Left lung (tissue), 10 donors: Measurements from ENCODE around the gene CEP78. TPM values are rescaled to one million over a fixed set of nuclear protein-coding genes. Genes with fewer than 3 reads are reported as not detected.

Source experiments
- ATAC-seq: fragments of 200-7000 bp; cut with Tn5 transposase; one replicate; pipeline ENCODE4 v1.9.1; 2020; ENCODE audit warnings: moderate library complexity
- DNase-seq, 4 donors: peaks; one replicate each; pipeline ENCODE4 v3.0.0-alpha.2; 2013 to 2020
- H3K27ac ChIP-seq, 2 donors: fragments of 200-600 bp; sonication (generic) in 1 of 2; one replicate each; pipeline versions ENCODE4 v1.5.0 to v1.8.0; 2020 to 2021
- H3K27me3 ChIP-seq, 2 donors: fragments of 200-600 bp; sonication (generic) in 1 of 2; one replicate each; pipeline versions ENCODE4 v1.5.0 to v1.8.0; 2020 to 2021
- H3K36me3 ChIP-seq, 2 donors: fragments of 200-600 bp; sonication (generic) in 1 of 2; one replicate each; pipeline versions ENCODE4 v1.5.0 to v1.8.0; 2020 to 2021
- H3K4me1 ChIP-seq, 2 donors: fragments of 200-600 bp; one replicate each; pipeline ENCODE4 v1.8.0; 2021
- H3K4me3 ChIP-seq, 2 donors: fragments of 200-600 bp; sonication (generic) in 1 of 2; one replicate each; pipeline versions ENCODE4 v1.5.0 to v1.8.0; 2020 to 2021; ENCODE audit warnings: mild to moderate bottlenecking in 1 of 2
- H3K9me3 ChIP-seq, 2 donors: fragments of 200-600 bp; sonication (generic) in 1 of 2; one replicate each; pipeline versions ENCODE4 v1.5.0 to v1.8.0; 2020 to 2021
- intact Hi-C, 2 donors: fragments of 100-400 bp; cut with DNase I; formaldehyde crosslinking; loops; one replicate each; pipeline versions ENCODE4 v1.11.2 to v1.14.2; 2022
- polyA plus RNA-seq, 6 donors: library from polyadenylated mRNA; unstranded; fragments of 120-200 nt; gene quantifications; one replicate each; pipeline ENCODE4 v1.2.1, GENCODE V29; 2013; ENCODE audit not compliant: insufficient read length in 6 of 6
- total RNA-seq, 2 donors: library from RNA; stranded (reverse); fragmentation: NEBNext Ultra II Directional; extraction: Animal tissue kit (Norgen Biotek cat#: 25700); gene quantifications; one replicate each; pipeline ENCODE4 v1.2.1, GENCODE V29; 2021
- TF ChIP-seq, protein P1 (sequence below), 2 donors: fragments of 200-600 bp; sonication (generic) in 1 of 2; IDR thresholded peaks; one replicate each; pipeline versions ENCODE4 v1.5.0 to v1.8.0; 2021; ENCODE audit warnings: antibody characterized with exemption in 2 of 2
- donor health status: DM: no; HTN: yes; CAD: no.
- donor health status: DM: no; HTN: no; CAD: no.

Gene CEP78
- total and polyA plus RNA-seq, 8 donors, result 14.0 to 43.9 (median 40.1) TPM

DNA sequence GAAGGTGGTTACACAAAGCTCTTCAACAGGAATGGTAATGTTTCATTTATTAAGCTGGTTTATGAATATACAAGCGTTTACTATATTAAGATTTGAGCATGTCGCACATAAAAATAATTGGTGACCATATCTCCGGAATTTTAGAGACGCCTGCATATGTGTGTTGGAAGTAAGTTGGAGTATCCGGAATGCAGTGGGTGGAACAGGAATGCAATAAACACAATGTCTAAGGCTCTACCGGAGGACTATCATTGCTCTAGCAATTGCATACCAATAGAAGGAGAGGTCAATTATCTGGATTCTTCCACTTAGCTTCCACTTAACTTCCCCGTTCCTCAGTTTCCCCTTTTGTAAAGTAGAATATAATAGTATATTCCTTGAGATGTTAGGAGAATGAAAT lies 1.1 kb upstream of the CEP78 start:
- intact Hi-C loops, result no loop called here
- H3K4me3 ChIP-seq, result peak overlapping the region; percentile 71 to 87
- H3K36me3 ChIP-seq, result no peaks in the 10 kb centered on the region
- H3K4me1 ChIP-seq, result peaks cover 0 to 22% of the 10 kb centered on the region in 2 donors
- DNase-seq (no peak), ATAC-seq (no peak)
- H3K9me3 ChIP-seq, result no peaks in the 10 kb centered on the region
- TF ChIP-seq, protein P1, sequence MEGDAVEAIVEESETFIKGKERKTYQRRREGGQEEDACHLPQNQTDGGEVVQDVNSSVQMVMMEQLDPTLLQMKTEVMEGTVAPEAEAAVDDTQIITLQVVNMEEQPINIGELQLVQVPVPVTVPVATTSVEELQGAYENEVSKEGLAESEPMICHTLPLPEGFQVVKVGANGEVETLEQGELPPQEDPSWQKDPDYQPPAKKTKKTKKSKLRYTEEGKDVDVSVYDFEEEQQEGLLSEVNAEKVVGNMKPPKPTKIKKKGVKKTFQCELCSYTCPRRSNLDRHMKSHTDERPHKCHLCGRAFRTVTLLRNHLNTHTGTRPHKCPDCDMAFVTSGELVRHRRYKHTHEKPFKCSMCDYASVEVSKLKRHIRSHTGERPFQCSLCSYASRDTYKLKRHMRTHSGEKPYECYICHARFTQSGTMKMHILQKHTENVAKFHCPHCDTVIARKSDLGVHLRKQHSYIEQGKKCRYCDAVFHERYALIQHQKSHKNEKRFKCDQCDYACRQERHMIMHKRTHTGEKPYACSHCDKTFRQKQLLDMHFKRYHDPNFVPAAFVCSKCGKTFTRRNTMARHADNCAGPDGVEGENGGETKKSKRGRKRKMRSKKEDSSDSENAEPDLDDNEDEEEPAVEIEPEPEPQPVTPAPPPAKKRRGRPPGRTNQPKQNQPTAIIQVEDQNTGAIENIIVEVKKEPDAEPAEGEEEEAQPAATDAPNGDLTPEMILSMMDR (IDR thresholded peaks at IDR 0.05), result no peak
- H3K27ac ChIP-seq, result no peak overlapping the region
- H3K27me3 ChIP-seq, result no peaks in the 10 kb centered on the region

DNA sequence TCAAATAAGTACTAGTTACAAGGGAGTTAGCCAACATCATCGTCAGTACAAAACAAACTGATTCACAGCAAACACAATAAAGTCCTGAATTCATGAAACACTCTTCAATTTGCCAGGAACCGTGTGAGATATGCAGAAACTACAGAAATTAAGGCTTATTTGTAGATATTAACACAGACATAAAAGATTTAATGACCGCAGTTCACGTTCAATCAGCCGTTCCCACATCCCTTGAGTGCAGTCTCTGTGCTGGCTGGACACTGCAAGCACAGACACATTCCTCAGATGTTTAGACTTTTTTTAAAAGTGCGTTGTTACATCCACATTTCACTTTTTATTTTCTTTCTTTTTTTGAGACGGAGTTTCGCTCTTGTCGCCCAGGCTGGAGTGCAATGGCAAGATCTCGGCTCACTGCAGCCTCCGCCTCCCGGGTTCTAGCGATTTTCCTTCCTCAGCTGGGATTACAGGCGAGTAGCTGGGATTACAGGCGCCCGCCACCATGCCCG lies 566 bp upstream of the CEP78 start:
- H3K27me3 ChIP-seq, result no peaks in the 10 kb centered on the region
- peak; percentile 36 for ATAC-seq

DNA sequence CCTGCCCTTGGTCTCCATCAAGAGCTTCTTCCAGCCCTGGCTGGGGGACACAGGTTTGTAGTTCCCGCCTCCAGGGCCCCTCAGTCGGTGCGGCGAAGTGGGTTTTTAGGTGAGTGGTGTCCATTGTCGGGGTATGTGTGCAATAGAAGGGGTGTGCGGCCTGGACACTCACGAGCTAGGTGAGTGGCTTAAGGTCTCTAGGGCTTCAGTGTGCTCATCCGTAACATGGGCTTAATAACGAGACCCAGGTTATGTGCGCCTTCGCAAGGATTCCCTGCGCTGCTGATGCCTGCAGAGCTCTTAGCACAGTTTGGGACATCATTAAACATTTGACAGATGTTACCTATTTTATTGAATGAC lies 656 bp downstream of the CEP78 start:
- DNase-seq (peak in 1 of 4 donors; percentile 26), ATAC-seq (peak; percentile 28)
- H3K4me3 ChIP-seq, result peak overlapping the region; percentile 71 to 87
- peak overlapping the region in 1 of 2 donors; percentile 65 for H3K27ac ChIP-seq
- intact Hi-C loops, result no loop called here
- TF ChIP-seq, protein P1 (IDR thresholded peaks at IDR 0.05), result no peak
- peaks cover 0 to 22% of the 10 kb centered on the region in 2 donors for H3K4me1 ChIP-seq
- H3K9me3 ChIP-seq, result no peaks in the 10 kb centered on the region
- peaks cover 0 to 12% of the 10 kb centered on the region in 2 donors for H3K36me3 ChIP-seq
- H3K27me3 ChIP-seq, result no peaks in the 10 kb centered on the region

More for the DNA sequence above, 566 bp upstream of the CEP78 start:
- H3K27ac ChIP-seq, result peak overlapping the region; percentile 65 to 77
- H3K4me1 ChIP-seq, result peaks cover 0 to 22% of the 10 kb centered on the region in 2 donors
- TF ChIP-seq, protein P1 (IDR thresholded peaks at IDR 0.05), result no peak
- peaks cover 0 to 4% of the 10 kb centered on the region in 2 donors for H3K36me3 ChIP-seq
- peak overlapping the region; percentile 71 to 87 for H3K4me3 ChIP-seq
- H3K9me3 ChIP-seq, result no peaks in the 10 kb centered on the region
- peak in 1 of 4 donors; percentile 19 for DNase-seq
- intact Hi-C loops, result no loop called here

DNA sequence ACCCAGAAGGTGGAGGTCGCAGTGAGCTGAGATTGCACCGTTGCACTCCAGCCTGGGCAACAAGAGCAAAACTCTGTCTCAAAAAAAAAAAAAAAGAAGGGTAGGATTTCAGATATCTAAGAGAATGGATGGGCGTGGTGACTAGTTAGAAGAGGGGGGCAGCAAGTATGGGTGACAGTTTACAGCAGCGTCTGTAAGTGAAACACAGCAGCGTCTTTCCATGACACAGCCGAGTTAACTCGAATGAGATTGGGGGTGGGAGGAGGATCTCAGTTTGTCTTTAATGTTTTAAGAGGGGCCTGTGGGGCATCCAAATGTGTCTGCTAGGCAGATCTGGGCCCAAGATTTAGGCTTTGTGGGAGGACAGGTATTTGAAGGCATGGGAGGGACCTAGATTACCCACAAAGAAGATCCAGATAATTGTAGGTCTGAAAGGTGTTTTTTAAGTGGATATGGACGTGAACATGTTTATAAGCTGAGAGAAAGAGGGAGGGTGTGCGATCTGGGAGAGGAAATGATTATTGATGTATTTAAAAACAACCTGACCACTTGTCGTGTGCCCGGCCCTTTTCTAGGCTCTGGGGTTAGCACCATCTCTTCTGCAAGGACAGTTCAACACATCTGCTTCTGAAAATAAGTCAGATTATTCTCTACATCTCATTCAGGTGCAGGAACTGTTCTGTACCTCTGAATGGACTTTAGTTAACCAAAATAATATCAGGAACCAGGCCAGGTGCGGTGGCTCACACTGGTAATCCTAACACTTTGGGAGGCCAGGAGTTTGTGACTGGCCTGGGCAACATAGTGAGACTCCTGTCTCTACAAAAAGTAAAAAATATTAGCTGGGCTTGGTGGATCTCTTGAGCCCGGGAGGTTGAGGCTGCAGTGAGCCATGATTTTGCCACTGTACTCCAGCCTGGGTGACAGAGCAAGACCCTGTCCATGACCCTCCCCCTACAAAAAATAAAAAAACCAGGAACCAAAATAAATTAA lies 2.5 kb downstream of the CEP78 start:
- no peak overlapping the region for H3K27ac ChIP-seq
- TF ChIP-seq, protein P1 (IDR thresholded peaks at IDR 0.05), result no peak
- H3K27me3 ChIP-seq, result no peaks in the 10 kb centered on the region
- peaks cover 0 to 22% of the 10 kb centered on the region in 2 donors for H3K4me1 ChIP-seq
- peaks cover 0 to 12% of the 10 kb centered on the region in 2 donors for H3K36me3 ChIP-seq
- H3K9me3 ChIP-seq, result no peaks in the 10 kb centered on the region
- DNase-seq (no peak), ATAC-seq (no peak)
- intact Hi-C loops, result no loop called here
- no peak overlapping the region for H3K4me3 ChIP-seq

DNA sequence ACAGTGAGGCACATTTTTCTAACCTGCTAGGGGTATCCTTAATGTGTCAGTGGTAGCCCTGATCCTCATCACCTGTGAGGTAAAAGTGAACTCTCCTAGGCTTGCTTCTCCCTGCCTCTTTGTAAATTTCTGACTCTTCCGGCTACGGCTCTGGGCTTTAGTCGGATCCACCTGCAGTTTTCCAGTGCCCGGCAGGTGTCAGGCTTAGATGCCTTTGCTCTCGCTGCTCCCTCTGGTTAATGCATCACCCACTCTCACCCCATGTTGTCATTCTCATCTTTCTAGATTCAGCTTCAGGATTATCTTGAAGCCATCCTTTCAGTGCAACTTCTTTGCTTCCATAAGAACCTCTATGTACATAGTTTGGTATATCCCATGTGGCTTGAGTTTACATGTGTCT lies 3.6 kb downstream of the CEP78 start:
- ATAC-seq, result no peak
- H3K27me3 ChIP-seq, result no peaks in the 10 kb centered on the region
- H3K27ac ChIP-seq, result no peak overlapping the region
- TF ChIP-seq, protein P1 (IDR thresholded peaks at IDR 0.05), result no peak
- H3K4me3 ChIP-seq, result no peak overlapping the region
- peaks cover 0 to 22% of the 10 kb centered on the region in 2 donors for H3K4me1 ChIP-seq
- peaks cover 0 to 17% of the 10 kb centered on the region in 2 donors for H3K36me3 ChIP-seq
- intact Hi-C loops, result no loop called here
- no peaks in the 10 kb centered on the region for H3K9me3 ChIP-seq
- DNase-seq, result peak in 1 of 4 donors; percentile 20
